Islet precursor cell (in vitro differentiated cells): ENCODE measurements around the gene TARS3.
"Not testable (repeated sequence)": the region's sequence is repeated elsewhere in the genome, so short reads cannot be mapped to it uniquely, and the experiment has no call there.

Experiments used
- DNase-seq: peaks from one replicate; pipeline ENCODE4 v3.0.0-alpha.2; 2018

Gene TARS3

GRCh38 chr15:101652786-101653430 lies 71.4 kb downstream of the TARS3 start:
- DNase-seq: no peak

GRCh38 chr15:101652098-101652785 lies 72.0 kb downstream of the TARS3 start, which contains the start of gene TM2D3:
Gene TM2D3 (minus strand): TSS chr15:101652381. CDS start chr15:101652361, 20 bp downstream.
- DNase-seq: peak; percentile 95

DNA sequence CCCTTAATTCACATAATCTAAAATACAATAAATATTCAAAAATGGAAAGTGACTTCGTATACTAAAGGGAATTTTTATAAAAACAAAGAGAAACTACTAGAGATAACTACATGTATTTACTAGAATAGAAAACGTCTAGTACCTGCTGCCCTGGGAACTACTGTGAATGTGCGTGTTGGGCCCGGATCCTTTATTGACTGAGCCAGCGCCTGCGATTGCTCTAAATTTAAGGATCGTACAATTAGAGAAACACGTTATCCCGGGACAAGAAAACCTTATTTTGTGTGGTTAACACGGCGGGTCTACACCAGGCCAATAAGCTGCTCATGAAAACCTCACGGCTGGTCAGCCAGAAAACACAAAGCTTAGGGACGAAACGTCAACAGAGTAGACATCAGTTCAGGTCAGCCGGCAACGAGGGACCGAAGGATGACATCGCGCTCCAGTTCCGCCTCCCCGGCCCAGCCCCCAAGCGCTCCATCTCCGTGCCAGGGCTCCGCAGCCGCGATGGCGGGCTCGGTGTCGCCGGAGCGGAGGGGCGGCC lies 72.6 kb downstream of the TARS3 start:
- DNase-seq: no peak

DNA sequence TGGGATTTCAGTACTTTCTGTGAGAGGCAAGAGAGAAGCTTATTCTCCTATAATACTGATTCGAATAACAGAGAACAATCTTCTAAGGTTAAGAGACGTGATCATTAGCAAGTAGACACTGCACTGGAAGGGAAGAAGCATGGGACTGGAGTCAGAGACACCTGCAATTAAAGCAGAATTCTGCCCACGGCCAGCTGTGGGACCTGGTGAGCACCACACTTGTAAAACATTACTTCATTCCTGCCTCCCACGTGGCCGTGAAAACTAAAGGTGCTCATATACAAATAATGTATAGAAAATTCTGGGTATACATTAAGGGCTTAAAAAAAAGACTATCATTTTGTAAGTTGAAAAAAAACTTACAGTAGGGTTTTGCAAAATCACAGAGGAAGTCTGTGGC lies 74.1 kb downstream of the TARS3 start:
- DNase-seq: no peak

- no peak for DNase-seq
Measured at GRCh38 chr15:101648356-101648755, 75.9 kb downstream of the TARS3 start.

DNA sequence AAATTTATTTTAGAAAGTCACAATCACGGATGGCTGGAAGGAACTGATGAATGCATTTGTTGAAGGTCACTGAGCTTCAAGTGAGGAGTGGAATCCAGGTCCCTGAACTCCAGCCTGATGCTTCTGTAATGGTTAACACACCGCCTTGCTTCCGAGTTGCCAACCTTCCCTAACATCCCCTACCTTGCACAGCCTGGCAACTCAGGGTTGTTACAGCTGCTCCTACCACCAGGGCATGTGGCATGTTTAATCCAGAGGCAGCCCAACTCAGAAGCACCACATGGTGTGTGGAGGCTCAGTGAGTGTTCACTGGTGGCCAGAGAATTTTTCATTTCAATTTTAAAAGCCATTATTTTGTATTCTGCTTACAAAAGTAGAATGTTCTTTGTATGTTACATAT lies 77.0 kb downstream of the TARS3 start:
- DNase-seq: no peak

DNA sequence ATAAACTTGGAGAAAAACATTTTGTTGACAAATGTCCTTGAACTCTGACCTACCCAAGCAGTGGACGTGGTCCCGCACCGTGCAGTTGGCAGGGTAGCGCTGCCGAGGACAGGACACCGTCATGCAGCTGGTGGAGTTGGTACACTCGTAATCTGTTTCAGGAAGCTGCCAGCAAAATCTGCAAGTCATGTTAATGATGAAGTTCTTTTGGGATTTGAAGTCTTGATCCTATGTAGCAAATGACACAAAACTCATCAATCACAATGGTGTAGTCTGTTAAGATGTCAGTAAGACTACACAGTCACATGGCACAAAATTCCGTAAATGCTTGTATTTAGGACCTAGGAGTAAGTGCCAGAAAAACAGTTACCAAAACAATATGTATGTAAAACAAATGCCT lies 77.6 kb downstream of the TARS3 start:
- DNase-seq: no peak

- DNase-seq: no peak
Measured at GRCh38 chr15:101642361-101642760, 81.9 kb downstream of the TARS3 start.

GRCh38 chr15:101641894-101642293 lies 82.4 kb downstream of the TARS3 start:
- DNase-seq: no peak

DNA sequence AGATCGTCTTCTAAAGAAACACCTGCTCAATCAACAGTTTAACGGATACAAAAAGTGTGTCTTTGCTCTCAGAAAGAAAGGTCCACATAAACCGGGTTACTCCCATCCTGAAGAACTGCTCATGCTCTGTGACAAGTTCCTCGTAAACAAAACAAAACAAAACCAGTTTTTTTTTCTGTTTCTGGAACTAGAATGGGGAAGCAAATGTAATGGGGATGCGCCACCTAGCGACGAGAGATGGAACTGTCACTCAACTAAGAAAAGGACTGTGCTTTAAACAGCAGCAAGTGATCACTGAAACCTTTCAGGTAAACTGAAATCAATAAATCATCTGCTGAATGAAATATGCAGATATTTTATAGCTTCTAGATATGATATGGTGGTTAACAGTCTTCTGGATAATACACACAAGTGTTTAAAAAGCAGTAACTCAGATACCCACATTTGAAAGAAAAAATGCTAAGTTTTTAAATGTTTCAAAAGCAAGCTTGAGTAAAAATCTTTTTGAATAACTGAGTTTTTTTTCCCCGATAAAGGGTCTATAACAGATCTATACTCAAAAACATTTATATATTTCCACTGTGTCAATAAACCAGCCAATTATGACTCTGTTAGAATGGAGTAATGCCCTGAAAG lies 83.0 kb downstream of the TARS3 start:
- DNase-seq: peak; percentile 72

DNA sequence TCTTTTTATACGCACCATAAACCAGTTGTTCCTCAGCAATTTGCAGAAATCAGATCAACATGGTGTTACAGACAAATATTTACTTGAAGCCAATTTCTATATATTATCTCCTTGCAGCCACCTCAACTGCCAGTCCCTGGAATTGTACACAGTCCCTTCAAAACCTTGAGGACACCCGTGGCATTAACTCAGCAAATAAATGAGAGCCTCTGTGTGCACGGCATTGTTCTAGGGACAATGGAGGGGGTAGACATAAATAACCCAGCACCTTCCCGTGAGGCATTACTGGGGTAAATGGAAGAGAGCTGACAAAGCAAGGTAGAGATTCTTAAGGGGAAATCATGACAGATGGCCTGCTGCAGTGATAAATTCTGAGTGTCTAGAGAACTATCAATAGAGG lies 84.6 kb downstream of the TARS3 start:
- no peak for DNase-seq

GRCh38 chr15:101637919-101638318 lies 86.4 kb downstream of the TARS3 start:
- DNase-seq: no peak

GRCh38 chr15:101637516-101637915 lies 86.8 kb downstream of the TARS3 start:
- DNase-seq: no peak

DNA sequence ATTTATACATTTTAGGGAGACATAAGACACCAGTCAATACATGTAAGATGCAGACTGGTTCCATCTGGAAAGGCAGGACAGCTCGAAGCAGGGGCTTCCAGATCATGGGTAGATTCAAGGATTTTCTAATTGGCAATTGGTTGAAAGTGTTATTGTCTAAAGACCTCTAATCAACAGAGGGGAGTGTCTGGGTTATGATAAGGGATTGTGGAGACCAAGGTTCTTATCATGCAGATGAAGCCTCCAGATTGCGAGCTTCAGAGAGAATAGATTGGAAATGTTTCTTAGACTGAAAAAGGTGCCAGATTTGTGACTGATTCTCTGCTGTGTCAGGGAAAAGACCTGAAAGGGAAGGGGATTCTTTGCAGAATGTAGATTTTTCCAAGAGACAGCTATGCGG lies 87.2 kb downstream of the TARS3 start:
- no peak for DNase-seq

DNA sequence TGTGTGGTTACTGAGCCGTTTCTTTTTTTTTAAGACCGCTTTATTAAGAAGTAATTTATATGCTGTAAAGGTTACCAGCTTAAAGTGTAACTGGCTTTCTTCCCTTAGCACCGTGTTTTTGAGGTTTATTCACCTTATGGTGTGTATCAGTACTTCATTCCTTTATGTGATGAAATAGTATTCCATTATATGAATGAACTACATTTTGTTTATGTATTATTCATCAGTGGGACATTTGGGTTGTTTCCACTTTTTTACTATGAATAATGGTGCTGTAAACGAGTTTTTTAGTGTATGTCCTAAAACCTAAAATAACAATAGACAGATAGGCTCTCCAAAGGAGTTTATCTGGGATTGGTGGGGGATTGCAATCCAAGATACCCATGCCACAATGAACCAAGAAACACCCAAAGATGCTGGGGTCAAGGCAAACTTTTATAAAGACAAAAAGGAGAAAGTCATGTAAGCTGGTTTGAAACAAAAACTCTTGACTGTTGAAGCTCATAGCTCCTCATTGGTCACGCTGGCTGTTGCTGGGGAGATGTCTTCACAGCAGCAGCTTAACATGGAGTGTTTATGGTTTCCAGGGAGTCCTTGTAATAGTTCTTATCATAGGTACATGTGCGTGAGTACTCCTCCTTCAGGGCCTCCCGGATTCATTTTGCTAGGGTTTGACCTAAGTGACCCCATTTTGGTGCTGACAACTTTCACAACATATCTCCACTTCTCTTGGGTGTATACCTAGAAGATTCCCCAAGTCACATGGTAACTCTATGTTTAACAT lies 88.1 kb downstream of the TARS3 start:
- no peak for DNase-seq

GRCh38 chr15:101633356-101633755 lies 90.9 kb downstream of the TARS3 start:
- DNase-seq: no peak

DNA sequence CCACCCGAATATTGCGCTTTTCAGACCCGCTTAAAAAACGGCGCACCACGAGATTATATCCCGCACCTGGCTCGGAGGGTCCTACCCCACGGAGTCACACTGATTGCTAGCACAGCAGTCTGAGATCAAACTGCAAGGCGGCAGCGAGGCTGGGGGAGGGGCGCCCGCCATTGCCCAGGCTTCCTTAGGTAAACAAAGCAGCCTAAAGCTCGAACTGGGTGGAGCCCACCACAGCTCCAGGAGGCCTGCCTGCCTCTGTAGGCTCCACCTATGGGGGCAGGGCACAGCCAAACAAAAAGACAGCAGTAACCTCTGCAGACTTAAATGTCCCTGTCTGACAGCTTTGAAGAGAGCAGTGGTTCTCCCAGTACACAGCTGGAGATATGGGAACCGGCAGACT lies 97.5 kb downstream of the TARS3 start:
- not testable (repeated sequence) for DNase-seq

DNA sequence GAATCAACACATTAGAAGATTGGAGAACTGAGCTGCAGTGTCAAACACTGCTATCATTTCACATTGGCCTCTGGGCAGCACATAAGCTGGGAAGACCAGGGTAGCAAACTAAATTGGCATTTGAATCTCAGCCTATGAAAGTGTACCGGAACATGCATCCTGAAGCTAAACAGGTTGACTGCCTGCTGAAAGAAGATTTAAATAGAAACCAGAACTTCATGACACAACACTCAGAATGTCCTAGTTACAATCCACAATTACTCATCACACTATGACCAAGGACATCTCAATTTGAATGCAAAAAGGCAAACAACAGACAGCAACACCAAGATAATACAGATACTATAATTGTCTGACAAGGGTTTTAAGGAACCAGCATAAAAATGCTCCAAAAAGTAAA lies 98.3 kb downstream of the TARS3 start:
- DNase-seq: no peak

GRCh38 chr15:101625184-101625583 lies 99.1 kb downstream of the TARS3 start:
- DNase-seq: no peak

GRCh38 chr15:101623367-101624304 lies 100.6 kb downstream of the TARS3 start:
- DNase-seq: no peak

DNA sequence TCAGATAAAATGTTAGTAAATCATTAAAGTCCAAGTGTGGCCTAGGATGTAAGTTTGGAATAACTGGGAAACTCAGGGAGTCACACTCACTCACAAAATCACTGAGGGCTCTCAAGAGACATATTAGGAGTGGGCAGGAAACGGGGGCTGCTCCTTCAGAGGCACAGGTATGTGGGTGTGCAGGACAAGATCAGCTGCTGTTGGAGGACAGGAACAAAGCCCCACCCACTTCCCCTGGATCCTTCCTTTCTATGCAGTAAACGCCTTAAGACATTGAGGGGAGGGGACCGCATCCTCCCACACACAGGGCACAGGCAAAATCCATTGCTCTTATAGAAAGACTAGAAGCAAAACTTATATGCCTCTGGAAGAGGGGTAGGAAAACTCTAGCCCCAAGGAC lies 102.3 kb downstream of the TARS3 start:
- DNase-seq: no peak

DNA sequence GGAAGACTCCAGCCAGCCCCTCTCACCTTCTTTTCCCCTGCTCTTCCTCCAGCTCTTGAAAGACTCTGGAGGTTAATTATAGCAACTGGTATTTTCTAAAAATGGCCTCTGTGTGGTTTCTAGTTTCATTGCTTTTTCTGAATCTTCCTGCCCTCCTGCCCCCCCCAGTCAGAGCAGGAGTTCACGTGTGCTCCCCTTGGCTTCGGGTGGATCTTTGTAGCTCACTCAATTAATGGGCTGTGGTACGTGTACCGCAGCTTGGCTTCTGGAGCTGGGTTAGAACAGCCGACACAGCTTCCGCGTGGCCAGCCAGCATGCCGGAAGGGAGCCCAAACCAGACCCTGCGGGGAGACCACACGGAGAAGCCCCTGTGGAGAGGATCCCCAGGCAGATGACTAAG lies 103.6 kb downstream of the TARS3 start:
- no peak for DNase-seq
